EH (cell line): ENCODE results near the gene DDX53.
A peak's percentile ranks its signal among the peaks of the same experiment; 100 is the strongest.

Source experiments
- DNase-seq: peaks from one replicate; pipeline ENCODE4 v3.0.0-alpha.2; 2015; ENCODE audit warnings: low read depth

Gene DDX53

DNA sequence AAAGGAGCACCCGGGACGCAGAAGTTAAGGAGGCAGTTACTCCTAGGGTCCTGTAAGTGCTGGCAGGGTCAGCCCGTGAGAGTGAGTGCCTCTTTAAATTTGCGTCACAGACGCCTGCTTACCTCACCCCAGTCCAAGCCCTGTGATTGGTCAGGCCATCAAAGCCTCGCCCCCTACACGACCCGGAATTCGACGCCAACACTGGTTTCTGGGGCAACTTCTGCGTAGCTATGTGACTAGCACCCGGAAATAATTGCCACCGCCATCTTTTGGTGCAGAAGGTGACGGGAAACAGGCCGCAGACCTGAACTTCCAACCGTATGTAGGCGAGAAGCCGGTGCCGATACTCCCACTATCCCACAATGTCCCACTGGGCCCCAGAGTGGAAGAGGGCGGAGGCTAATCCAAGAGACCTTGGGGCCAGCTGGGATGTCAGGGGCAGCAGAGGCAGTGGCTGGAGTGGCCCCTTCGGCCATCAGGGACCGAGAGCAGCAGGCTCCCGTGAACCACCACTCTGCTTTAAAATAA, at the start of gene DDX53:
Gene DDX53 (plus strand): TSS at position 265 of the 528 bp plus-strand sequence. CDS start 98 bp downstream, at position 363.
- no peak for DNase-seq

DNA sequence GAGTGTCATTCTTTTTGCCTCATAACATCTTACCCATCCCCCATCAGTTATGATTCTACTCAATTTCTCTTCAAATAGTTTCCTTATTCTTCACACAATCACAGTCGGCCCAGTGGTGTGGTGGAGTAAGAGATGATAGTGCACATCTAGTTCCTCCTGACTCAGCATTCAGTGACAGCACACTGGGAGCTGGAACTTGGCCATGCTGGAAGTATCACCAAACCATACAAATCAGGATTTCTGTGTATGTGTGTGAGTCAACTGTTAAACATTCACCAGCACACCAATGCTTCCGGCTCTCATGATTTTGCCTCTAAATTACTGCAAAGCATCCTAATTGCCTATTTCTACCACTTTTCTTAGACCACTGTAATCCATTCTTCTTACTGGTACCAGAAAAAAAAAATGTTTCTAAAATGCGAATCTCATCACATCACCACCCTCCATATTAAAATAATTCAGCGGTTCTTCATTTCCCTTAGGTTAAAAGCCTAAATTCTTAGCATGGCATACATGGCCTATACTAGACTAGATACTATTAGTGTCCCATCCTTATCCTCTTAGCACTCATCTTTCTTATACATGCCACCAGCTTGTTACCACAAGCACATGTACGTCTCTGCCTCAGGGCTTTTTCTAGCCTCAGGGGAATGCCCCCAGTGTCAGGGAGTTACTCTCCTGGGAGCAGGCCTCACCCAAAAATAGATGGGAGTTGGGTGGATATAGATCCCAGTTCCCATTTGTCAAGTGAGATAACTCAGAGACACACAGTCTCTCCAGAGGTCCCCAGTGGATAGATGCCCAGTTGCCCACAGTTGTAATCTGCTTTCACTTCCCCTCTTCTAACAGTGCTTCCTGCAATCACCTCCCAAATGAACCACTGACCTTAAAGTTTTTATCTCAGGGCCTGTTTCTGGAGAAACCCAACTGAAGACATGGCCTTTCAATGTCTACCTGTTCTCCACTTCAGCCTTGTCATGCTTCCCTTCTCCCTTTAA, 49.2 kb upstream of the DDX53 start:
- DNase-seq: peak; percentile 92

DNA sequence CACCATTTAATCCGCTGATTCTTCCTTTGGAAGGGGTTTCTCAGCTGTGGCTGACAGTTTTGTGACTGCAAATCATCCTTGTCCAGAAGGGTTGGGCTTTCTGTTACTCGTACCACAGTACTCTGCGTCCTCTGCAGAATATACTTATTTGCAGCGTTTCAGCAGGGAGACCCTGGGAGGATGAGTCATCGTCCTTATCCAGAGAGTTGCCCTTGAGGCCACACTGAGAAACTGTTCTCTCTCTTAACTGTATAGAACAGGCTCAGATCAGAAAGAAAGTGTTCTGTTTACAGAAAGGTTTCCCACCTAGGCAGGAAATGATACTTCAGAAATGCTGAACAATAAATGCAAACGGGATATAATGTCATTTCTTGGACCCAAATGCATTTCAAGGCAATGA, 47.8 kb upstream of the DDX53 start:
- DNase-seq: peak; percentile 46

DNA sequence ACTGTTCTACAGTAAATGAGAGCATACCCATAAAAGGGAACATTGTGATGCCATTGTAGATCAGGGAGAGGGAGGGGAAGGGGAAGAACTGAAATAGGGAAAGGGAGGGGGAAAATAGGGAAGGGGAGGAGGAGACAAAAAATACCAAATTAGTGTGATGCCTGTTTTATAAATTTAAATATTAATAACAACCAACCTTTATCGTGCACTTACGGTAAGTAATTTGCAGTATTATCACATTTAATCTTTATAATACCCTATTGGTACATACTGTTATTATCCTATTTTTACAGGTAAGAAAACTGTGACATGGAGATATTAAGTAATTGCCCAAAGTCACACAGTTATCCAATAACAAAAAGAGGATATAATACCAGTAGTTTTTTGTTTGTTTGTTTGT, 41.5 kb upstream of the DDX53 start:
- DNase-seq: no peak

DNA sequence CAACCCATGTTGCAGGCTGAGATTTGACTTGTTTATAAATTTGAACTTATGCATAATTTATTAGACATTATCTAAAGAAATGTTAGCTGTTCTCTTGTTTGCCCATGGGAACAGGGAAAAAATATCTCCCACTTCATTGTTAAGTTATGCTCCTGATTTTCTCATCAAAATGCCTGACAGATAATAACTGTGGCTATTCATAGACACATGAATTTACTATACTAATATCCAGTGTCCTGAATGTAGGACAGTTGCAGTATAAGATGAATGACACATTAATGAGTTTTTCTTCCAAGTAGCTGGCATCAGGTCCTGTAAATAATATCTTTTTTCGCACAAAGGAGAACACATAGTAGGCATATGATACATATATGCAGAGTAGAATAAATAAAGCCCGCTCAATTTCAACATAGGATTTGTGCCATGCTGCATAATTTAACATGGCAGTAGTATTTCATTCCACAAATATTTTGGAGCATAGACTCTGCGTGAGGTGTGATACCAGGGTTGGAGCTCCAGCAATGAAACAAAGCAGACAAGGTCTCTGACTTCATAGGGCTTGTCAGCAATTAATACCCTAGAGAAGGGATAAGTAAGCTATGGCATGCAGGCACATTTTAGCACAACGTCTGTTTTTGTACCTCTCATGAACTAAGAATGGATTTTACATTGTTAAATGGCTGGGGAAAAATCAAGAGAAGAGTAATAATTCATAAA, 40.4 kb upstream of the DDX53 start:
- DNase-seq: no peak

DNA sequence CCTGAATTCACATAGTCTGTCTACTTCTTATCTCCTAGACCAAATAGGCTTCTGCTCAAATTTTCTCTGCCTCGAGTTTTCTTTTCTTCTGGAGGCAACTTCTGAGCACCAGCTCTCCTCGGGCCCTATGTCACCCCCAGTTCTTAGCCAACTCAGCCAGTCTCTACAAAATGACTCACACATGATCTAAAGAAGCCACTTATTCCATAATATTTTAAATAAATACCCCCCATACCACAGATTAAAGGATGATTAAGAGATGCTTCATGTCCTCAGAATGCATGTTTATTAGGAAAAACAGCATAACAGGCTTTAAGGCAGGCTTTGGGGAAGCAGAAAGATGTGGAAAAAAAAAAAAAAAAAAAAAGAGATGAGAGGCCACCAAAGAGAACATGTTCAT, 36.6 kb upstream of the DDX53 start:
- DNase-seq: peak; percentile 48

DNA sequence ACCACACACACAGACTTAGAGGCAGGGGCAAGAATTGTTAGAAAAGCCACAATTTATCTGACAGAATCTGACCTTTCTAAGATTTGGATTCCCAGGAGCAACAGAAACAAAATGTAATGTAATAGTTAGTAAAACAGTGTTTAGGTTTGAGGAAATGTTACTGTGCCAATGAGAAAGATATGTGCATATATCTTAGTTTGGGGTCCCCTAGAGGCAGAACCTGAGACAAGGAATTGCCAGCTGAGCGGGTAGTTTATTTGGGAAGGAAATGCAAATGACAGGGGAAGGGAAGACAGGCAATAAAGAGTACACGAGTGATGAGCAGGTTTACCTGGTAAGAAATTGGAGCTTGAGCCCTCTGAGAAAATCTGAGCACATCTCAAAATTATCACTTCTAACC, 31.3 kb upstream of the DDX53 start:
- DNase-seq: no peak

DNA sequence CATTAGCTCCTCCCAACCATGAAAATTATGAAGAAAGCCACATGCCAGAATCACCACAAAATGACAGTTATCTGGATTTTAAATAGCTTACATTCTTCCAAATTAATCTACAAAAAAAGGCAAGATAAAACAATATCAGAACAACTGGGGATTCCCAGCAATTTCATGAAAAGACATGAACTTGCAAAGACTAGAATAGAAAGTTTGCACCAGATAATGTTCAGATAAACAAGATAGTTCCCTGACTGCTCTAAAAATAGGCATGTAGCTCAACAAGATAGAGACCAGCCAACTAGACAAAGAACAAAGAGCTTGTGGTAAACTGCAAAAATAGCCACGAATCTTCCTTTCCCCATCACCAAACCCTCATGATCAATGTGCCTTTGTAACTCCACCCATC, 30.3 kb upstream of the DDX53 start:
- DNase-seq: peak; percentile 66

DNA sequence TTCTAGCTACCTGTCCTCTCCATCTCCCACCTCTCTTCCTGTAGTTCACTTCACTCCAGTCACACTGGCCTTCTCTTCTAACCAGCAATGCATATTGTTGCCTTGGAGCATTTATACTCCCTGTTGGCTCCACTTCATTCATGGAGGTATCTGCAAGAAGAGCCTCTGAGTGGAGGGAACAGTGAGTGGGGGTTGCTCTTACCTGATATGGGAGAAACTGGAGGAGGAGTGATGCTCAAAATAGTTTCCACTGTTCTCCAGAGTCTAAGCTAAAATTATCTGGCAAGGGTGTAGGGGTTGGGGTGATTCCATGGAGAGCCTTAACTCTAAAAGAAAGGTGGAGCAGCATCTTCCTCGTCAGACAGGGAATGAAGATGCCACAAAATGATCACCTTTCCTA, 28.9 kb upstream of the DDX53 start:
- no peak for DNase-seq

DNA sequence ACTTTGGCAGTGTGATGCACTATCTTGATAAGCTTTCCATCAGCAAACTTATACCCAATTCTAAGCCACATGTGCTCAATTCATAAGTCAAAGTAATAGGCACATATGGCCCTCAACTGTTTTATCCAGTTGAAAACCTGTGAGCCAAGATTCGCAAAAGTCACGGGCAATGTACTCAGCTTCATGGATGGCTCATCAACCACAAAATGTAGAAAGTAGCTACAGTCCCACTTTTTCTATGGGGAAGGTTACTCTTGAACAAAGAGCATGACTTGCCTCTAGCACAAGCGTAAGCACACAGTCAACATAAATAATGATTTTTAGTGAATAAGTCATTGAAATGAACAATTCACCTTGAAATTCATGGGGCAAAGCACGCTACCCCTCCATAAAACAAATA, 25.1 kb upstream of the DDX53 start:
- DNase-seq: no peak

DNA sequence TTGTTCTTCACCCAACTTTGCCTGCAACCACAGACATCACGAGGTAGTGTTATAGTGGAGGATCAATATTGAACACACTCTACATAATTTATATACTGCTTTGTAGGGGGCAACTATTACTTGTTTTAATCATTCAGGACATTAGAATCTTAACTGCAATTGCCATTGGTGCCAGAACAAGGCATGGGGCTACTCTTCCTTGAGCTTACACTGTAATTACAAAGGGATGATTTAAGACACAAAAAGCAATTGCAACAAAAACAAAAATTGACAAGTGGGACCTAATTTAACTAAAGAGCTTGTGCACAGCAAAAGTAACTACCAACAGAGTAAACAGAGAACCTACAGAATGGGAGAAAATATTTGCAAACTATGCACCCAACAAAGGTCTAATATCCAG, 24.0 kb upstream of the DDX53 start:
- DNase-seq: no peak

DNA sequence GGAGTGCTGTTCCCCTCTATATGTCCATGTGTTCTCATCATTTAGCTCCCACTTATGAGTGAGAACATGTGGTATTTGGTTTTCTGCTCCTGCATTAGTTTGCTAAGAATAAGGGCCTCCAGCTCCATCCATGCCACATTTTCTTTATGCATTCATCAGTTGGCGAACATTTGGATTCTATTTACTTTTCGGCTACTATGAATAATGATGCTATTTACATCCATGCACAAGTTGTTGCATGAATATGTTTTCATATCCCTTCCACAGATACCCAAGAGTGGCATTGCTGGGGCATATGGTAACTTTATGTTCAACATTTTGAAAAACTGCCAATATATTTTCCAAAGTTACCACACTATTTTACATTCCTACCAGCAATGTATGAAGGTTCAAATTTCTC, 13.8 kb upstream of the DDX53 start:
- no peak for DNase-seq

DNA sequence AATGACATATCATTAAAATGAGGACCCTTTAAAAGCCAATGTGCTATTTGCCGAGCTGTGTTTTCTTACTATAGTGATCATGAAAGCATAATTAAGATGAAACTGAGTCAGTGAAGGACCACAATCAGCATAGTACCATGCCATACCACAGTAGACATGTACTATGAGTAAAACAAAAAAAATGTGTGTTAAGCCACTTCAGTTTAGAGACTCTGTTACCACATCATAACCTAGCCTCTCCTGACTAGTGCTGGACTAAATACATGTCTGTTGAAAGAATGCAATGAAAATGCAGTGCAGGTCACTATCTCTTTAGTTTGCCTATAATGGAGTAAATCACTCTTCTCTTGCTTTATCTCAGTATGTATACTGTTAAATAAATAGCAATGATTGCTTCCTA, 12.3 kb upstream of the DDX53 start:
- no peak for DNase-seq

DNA sequence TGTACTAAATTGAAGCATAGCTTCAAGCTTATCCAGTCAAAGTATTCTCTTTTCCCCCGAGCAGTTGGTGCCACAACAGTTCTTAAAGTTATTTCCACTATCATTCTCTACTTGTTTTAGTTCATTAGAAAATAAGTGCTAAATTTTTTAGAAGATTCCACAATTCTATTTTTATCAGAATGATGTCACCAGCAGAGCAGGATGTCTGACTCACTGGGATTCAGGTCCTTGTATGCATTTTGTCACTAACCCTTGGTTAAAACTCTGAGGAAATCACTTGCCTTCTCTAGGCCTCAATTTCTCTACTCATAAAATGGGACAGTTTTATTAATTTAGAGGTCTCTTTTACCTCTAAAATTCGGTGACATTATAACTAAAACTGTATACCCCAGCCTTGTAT, 3.4 kb downstream of the DDX53 start:
- peak; percentile 71 for DNase-seq

DNA sequence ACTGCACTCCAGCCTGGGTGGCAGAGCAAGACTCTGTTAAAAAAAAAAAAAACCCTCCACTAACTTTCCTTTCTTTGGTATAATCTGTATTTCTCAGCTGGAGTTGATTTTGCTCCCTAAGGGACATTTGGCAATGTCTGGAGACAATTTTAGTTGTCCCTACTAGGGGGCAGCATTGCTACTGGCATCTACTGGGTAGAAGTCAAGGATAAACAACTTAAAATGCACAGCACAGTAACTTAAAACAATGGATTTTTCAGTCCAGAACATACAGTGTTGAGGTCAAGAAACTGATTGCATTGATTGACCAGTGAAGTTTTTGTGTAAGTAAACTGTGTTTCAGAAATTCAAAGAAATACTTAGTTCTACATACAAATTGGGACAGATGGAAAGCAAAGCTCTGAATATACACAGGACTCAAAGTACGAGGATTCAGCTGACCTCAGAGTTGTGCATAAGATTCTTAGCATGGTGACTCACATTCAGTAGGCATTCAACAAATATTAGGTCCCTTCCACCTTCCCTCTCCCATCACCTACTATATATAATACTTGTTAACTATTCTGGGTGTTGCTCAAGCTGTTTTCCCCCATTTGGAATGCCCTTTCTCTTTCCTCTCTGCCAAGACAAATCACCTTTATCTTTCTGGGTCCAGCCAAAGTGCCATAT, 8.8 kb downstream of the DDX53 start:
- peak; percentile 37 for DNase-seq

DNA sequence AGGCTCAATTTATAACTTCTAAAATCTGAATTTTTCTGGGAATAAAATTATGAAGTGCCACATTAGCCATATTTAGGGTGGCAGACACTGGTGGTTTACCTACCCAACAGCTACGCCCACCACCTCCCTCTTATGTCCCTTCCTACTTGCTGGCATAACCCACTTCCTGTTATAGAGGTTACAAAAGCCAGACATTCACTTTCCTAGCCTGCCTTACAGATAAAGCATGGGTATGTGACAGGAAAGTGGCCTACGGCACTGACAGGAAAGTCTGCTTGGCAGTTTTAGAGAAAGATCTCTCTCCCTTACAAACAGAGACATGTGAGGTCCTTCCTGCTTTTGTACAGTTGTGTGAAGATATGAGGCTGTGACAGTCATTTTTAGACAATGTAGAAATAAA, 12.4 kb downstream of the DDX53 start:
- DNase-seq: no peak

DNA sequence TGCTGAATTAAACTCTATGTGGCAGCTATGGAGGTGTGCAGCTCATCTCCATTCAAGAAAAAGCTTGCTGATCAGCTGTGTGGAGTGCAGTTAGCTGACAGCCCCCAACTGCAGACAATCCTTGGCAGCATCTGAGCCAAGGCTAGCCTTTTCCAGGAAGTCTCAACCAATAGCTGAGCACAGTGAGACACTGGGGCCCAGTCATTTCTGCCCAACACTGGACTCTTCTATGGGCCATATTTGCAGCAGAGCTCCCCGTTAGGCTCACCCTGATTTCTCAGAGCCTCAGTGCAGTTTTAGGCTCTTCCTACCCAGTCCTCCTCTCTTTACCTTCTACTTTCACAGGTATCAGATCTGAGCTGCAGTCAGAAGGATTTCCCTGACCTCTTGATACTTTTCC, 12.9 kb downstream of the DDX53 start:
- DNase-seq: no peak

DNA sequence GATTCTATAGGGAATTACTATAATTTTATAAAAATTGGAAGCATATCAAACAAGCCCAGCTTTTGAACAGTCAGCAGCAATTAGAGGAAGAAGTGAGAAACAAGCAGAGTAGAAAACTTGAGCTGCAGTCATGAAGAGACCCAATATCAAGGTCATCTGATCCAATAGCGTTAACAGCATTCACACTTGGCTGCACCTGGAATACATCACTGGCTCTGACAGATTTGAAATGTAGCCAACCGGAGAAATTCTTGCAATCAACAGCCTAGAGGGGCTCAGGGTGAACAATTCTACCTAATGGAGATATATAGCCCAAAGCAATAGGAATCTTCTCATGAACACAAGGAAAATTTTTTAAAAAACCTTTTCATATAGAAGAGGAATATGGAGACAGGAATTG, 13.6 kb downstream of the DDX53 start:
- no peak for DNase-seq

DNA sequence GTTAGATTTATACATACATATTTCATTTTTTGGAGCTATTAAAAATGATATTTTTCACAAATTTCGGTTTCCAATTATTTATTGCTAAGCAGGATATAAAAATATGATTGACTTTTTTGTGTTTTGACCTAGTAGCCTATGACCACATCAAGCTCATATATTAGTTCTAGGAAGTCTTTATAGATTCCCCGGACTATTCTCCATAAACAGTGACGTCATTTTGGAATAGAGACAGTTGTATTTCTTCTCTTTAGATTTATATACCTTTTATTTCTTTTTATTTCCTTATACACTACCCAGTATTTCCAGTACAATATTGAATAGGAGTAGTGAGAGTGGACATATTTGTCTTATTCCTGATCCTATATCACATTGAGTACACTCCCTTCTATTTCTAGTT, 31.8 kb downstream of the DDX53 start:
- DNase-seq: no peak

DNA sequence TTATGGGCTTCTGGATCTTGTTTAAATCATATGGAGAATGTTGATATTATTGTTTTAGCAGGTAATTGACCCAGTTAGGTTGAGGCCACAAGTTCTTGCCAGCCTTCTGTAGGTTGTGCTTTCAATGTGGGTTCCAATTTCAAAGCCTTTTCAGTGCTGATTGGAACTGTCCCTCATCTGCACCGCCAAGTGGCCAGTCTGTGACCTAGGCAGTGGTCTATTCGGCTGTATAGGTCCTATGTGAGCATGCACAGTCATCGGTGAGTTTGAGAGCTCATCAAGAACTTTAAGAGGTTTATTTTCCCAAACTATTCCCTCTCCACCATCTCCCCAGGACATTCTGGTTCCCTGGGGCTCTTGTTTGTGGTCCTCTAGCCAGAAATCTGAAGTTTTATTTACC, 35.7 kb downstream of the DDX53 start:
- no peak for DNase-seq

DNA sequence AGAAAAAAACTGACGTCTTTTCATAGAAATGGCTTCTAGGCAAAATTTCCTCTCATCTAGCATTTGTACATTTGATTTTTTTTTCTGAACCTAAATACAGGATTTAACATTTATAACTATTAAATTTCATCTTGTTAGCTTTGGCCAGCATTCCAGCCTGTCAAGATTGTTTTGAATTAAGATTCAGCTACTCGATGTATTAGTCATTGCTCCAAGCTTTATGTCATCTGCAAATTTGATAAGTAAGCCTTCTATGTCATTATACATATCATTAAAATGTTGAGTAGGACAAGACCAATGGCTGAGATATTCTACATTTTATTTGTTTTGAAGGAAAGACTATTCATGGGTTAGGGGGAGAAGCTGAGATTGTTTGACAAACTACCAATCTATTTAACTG, 46.7 kb downstream of the DDX53 start:
- DNase-seq: no peak

DNA sequence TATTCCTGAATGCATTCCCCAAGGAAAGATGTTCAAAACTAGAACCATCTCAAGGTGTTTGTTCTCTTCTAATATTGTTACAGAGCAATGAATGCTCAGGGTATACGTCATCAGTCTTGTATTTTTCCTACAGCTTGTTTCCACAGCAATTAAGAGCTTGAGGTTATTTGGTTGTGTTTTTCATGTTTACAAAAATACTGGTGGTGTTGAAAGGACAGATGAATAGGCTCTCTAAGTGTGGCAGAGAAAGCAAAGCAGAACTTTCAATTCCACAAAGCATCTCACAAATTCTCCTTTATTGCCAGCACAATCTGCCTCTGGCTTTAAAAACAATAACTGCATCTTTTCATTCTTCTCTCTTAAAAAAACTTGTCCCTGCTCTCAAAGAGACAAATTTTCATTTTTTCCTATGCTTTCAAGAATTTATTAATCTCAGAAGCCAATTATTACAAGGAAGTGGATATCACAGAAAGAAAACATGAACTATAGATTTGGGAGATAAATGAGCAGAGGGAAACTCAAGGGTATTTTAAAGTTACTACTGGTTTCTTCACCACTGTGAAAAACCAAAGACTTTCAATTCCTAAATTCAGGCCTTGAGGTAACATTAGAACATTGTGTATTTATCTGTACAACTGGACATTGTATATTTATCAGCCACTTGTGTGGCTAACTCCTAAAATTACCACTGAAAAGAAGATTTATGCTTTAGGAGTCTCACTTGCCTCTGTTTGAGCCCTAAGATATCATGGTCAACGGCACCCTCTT, 49.2 kb downstream of the DDX53 start:
- DNase-seq: no peak
